GM12891 (cell line): ENCODE measurements around the gene CARD19.

Experiments used
- DNase-seq: peaks from one replicate; pipeline ENCODE4 v3.0.0; 2011; ENCODE audit warnings: low spot score; ENCODE audit not compliant: insufficient read length
- FAIRE-seq: peaks from 2 replicates; lab custom pipeline; 2011; peaks lifted over from hg19 to GRCh38; lab: Jason Lieb, UNC
- PAX5 ChIP-seq: IDR thresholded peaks from 2 replicates; pipeline ENCODE4 v1.6.1; 2011; ENCODE audit warnings: low read length, moderate library complexity, mild to moderate bottlenecking; ENCODE audit not compliant: insufficient read depth, severe bottlenecking
- POLR2A ChIP-seq: IDR thresholded peaks from 2 replicates; pipeline ENCODE4 v1.6.1; 2011; ENCODE audit warnings: low read depth, low read length, control low read depth
- POLR2AphosphoS5 ChIP-seq: IDR thresholded peaks from 2 replicates; pipeline ENCODE4 v1.6.1; 2011; ENCODE audit warnings: low read depth, low read length, control low read depth
- POU2F2 ChIP-seq: IDR thresholded peaks from 2 replicates; pipeline ENCODE4 v1.6.1; 2011; ENCODE audit warnings: low read depth, mild to moderate bottlenecking, control low read depth, low read length, moderate library complexity
- SPI1 ChIP-seq: IDR thresholded peaks from 2 replicates; pipeline ENCODE4 v1.6.1; 2011; ENCODE audit warnings: low read depth, low read length, control low read depth
- TAF1 ChIP-seq: IDR thresholded peaks from 2 replicates; pipeline ENCODE4 v1.6.1; 2011; ENCODE audit warnings: low read depth, low read length, control low read depth

The CARD19 gene

GRCh38 chr9:93128011-93128714 lies 32.1 kb downstream of the CARD19 start:
- no peak for DNase-seq
- FAIRE-seq: peak; percentile 52
- TF ChIP-seq PAX5 (no peak), SPI1 (no peak), POLR2AphosphoS5 (no peak), POU2F2 (no peak), TAF1 (no peak), POLR2A (no peak)

GRCh38 chr9:93128715-93129224 lies 32.8 kb downstream of the CARD19 start:
- no peak for DNase-seq
- FAIRE-seq: no peak
- TF ChIP-seq POU2F2 (no peak), TAF1 (no peak), SPI1 (no peak), POLR2A (no peak), PAX5 (no peak), POLR2AphosphoS5 (no peak)

- TF ChIP-seq TAF1: no peak
- no peak for TF ChIP-seq POLR2A
- no peak for TF ChIP-seq SPI1
- TF ChIP-seq PAX5: no peak
- no peak for TF ChIP-seq POLR2AphosphoS5
- no peak for TF ChIP-seq POU2F2
- no peak for DNase-seq
- FAIRE-seq: no peak
These were observed 33.3 kb downstream of the CARD19 start for GRCh38 chr9:93129286-93129685.

- FAIRE-seq: no peak
- no peak for TF ChIP-seq TAF1
- no peak for TF ChIP-seq POU2F2
- no peak for TF ChIP-seq POLR2AphosphoS5
- no peak for TF ChIP-seq POLR2A
- DNase-seq: no peak
These were observed 33.9 kb downstream of the CARD19 start for GRCh38 chr9:93129691-93130500.

GRCh38 chr9:93130861-93131481 lies 35.0 kb downstream of the CARD19 start:
- TF ChIP-seq SPI1: peak; percentile 44; the same call in 1 of the 2 replicates
- no peak for TF ChIP-seq TAF1
- DNase-seq: no peak
- FAIRE-seq: no peak

- FAIRE-seq (no peak), DNase-seq (no peak)
- no peak for TF ChIP-seq PAX5
- TF ChIP-seq POU2F2: no peak
- no peak for TF ChIP-seq SPI1
- TF ChIP-seq TAF1: no peak
- no peak for TF ChIP-seq POLR2A
- TF ChIP-seq POLR2AphosphoS5: no peak
These were observed 35.7 kb downstream of the CARD19 start for GRCh38 chr9:93131599-93132286.

GRCh38 chr9:93132287-93132927 lies 36.4 kb downstream of the CARD19 start:
- DNase-seq: no peak
- TF ChIP-seq SPI1 (no peak), POU2F2 (no peak), POLR2AphosphoS5 (no peak), POLR2A (no peak; the same call in 1 of the 2 replicates), TAF1 (no peak)
- no peak for FAIRE-seq

- FAIRE-seq (peak; percentile 57), DNase-seq (no peak)
- no peak for TF ChIP-seq POLR2AphosphoS5
- TF ChIP-seq PAX5: no peak
- TF ChIP-seq POU2F2: no peak
- no peak for TF ChIP-seq TAF1
- no peak for TF ChIP-seq SPI1
- no peak for TF ChIP-seq POLR2A
These were observed 37.1 kb downstream of the CARD19 start for GRCh38 chr9:93132946-93133680.

- peak; percentile 76 for DNase-seq
- FAIRE-seq: no peak
- TF ChIP-seq TAF1 (no peak), PAX5 (no peak), POLR2A (no peak), POU2F2 (no peak), POLR2AphosphoS5 (no peak)
These were observed 37.6 kb downstream of the CARD19 start for GRCh38 chr9:93133681-93134014.
